ENCODE measurements around the gene P2RX7.

P2RX7 gene

DNA sequence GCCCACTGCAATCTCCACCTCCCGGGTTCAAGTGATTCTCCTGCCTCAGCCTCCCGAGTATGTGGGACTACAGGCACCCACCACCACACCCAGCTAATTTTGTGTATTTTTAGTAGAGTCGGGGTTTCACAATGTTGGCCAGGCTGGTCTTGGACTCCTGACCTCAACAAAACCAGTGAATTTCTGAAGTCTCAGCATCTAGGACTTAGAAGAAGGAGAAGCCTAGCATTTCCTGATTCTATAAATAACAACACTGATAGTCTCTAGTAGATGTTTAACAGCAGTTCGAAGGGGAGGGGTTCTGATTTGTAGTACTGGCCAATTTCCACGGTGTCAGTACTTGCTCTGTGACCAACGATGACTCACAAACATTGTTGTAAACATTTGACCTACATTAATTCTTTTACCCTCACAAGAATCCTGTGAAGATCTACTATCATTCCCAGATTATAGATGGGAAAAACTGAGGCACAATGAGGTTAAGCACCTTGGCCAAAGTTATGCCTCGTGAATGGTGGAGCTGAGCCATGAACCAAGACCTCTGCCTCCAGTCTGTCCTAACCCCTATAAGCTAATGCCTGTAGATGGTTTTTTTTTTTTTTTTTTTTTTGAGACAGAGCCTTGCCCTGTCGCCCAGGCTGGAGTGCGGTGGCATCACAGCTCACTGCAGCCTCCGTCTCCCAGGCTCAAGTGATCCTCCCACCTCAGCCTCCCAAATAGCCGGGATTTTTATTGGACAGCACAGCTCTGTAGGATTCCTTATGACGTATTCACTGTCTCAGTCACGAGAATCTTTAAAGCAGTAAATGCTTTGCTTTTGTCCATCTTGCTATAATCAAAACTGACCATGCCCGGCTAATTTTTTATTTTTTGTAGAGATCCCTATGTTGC lies 82.4 kb downstream of the P2RX7 start:
- no peak for TF ChIP-seq SIN3A (IDR thresholded peaks at IDR 0.05; ENCODE audit: borderline replicate concordance, insufficient read depth, low read length)

GRCh38 chr12:121216102-121216501 lies 83.4 kb downstream of the P2RX7 start:
- TF ChIP-seq POLR2AphosphoS5 (IDR thresholded peaks at IDR 0.05; ENCODE audit: low read depth, low read length) (no peak), FOXP2 (optimal IDR thresholded peaks at IDR 0.05; ENCODE audit: borderline replicate concordance, extremely low read depth, extremely low read length, insufficient read depth) (no peak), SIN3A (IDR thresholded peaks at IDR 0.05; ENCODE audit: borderline replicate concordance, insufficient read depth, low read length) (no peak), TAF1 (IDR thresholded peaks at IDR 0.05; ENCODE audit: borderline replicate concordance, insufficient read depth, low read length) (no peak)
- TF ChIP-seq, protein P1, sequence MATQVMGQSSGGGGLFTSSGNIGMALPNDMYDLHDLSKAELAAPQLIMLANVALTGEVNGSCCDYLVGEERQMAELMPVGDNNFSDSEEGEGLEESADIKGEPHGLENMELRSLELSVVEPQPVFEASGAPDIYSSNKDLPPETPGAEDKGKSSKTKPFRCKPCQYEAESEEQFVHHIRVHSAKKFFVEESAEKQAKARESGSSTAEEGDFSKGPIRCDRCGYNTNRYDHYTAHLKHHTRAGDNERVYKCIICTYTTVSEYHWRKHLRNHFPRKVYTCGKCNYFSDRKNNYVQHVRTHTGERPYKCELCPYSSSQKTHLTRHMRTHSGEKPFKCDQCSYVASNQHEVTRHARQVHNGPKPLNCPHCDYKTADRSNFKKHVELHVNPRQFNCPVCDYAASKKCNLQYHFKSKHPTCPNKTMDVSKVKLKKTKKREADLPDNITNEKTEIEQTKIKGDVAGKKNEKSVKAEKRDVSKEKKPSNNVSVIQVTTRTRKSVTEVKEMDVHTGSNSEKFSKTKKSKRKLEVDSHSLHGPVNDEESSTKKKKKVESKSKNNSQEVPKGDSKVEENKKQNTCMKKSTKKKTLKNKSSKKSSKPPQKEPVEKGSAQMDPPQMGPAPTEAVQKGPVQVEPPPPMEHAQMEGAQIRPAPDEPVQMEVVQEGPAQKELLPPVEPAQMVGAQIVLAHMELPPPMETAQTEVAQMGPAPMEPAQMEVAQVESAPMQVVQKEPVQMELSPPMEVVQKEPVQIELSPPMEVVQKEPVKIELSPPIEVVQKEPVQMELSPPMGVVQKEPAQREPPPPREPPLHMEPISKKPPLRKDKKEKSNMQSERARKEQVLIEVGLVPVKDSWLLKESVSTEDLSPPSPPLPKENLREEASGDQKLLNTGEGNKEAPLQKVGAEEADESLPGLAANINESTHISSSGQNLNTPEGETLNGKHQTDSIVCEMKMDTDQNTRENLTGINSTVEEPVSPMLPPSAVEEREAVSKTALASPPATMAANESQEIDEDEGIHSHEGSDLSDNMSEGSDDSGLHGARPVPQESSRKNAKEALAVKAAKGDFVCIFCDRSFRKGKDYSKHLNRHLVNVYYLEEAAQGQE (IDR thresholded peaks at IDR 0.05; ENCODE audit: insufficient read depth in 1 of 2, low read depth in 2 of 2, low read length in 2 of 2): no peak

DNA sequence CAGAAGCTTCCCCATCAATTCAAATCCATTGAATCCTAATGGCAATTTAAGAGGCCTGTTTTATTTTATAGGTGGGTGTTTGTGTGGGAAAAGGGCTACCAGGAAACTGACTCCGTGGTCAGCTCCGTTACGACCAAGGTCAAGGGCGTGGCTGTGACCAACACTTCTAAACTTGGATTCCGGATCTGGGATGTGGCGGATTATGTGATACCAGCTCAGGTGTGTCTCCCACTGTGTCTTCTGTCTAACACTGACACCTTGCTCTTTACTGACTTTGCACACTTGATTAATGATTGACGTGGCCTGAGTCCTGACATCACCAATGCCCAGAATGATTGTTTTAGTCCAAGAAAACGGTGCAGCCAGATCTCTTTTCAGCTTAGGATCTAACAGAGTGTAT lies 84.4 kb downstream of the P2RX7 start:
- TF ChIP-seq FOXP2 (optimal IDR thresholded peaks at IDR 0.05; ENCODE audit: borderline replicate concordance, extremely low read depth, extremely low read length, insufficient read depth): no peak
- no peak for TF ChIP-seq POLR2AphosphoS5 (IDR thresholded peaks at IDR 0.05; ENCODE audit: low read depth, low read length)
- TF ChIP-seq SIN3A (IDR thresholded peaks at IDR 0.05; ENCODE audit: borderline replicate concordance, insufficient read depth, low read length): no peak
- TF ChIP-seq TAF1 (IDR thresholded peaks at IDR 0.05; ENCODE audit: borderline replicate concordance, insufficient read depth, low read length): no peak
- TF ChIP-seq, protein P1 (IDR thresholded peaks at IDR 0.05; ENCODE audit: insufficient read depth in 1 of 2, low read depth in 2 of 2, low read length in 2 of 2): no peak

GRCh38 chr12:121217761-121218160 lies 85.1 kb downstream of the P2RX7 start:
- TF ChIP-seq POLR2AphosphoS5 (IDR thresholded peaks at IDR 0.05; ENCODE audit: low read depth, low read length) (no peak), TAF1 (IDR thresholded peaks at IDR 0.05; ENCODE audit: borderline replicate concordance, insufficient read depth, low read length) (no peak), SIN3A (IDR thresholded peaks at IDR 0.05; ENCODE audit: borderline replicate concordance, insufficient read depth, low read length) (no peak), FOXP2 (optimal IDR thresholded peaks at IDR 0.05; ENCODE audit: borderline replicate concordance, extremely low read depth, extremely low read length, insufficient read depth) (no peak)
- TF ChIP-seq, protein P1 (IDR thresholded peaks at IDR 0.05; ENCODE audit: insufficient read depth in 1 of 2, low read depth in 2 of 2, low read length in 2 of 2): no peak

- no peak for TF ChIP-seq POLR2AphosphoS5 (IDR thresholded peaks at IDR 0.05; ENCODE audit: low read depth, low read length)
- no peak for TF ChIP-seq SIN3A (IDR thresholded peaks at IDR 0.05; ENCODE audit: borderline replicate concordance, insufficient read depth, low read length)
Observed at GRCh38 chr12:121218588-121219352, 86.1 kb downstream of the P2RX7 start.
